NCI-H187 (cell line): ENCODE data around the gene TK2.
A peak's percentile ranks its signal among the peaks of the same experiment; 100 is the strongest.
"Not testable (repeated sequence)": the region's sequence is repeated elsewhere in the genome, so short reads cannot be mapped to it uniquely, and the experiment has no call there.

Source experiments
- DNase-seq, 2 experiments: peaks; one replicate each; lab custom pipeline; 2025; lab: John Stamatoyannopoulos, UW

The TK2 gene

GRCh38 chr16:66572356-66572755, 22.4 kb upstream of the TK2 start:
- DNase-seq = no peak

GRCh38 chr16:66569827-66570405, 20.0 kb upstream of the TK2 start:
- DNase-seq = no peak

- DNase-seq = no peak
Measured at GRCh38 chr16:66569131-66569530, 19.2 kb upstream of the TK2 start.

GRCh38 chr16:66568355-66568754, 18.4 kb upstream of the TK2 start:
- no peak for DNase-seq

GRCh38 chr16:66567270-66567669, 17.3 kb upstream of the TK2 start:
- DNase-seq = not testable (repeated sequence)

- no peak for DNase-seq
Measured at GRCh38 chr16:66566051-66566901, 16.4 kb upstream of the TK2 start, which contains the start of gene CMTM1. Gene CMTM1 (plus strand): TSS chr16:66566439. CDS start chr16:66566514, 75 bp downstream.

GRCh38 chr16:66563574-66564334, 13.8 kb upstream of the TK2 start:
- DNase-seq = no peak

GRCh38 chr16:66562986-66563385, 13.1 kb upstream of the TK2 start:
- no peak for DNase-seq

GRCh38 chr16:66562409-66562808, 12.5 kb upstream of the TK2 start:
- no peak for DNase-seq

GRCh38 chr16:66561381-66562080, 11.6 kb upstream of the TK2 start:
- DNase-seq = no peak

GRCh38 chr16:66560107-66560506, 10.2 kb upstream of the TK2 start:
- no peak for DNase-seq

- DNase-seq = no peak
Measured at GRCh38 chr16:66554495-66554894, 4.6 kb upstream of the TK2 start.

GRCh38 chr16:66554021-66554420, 4.1 kb upstream of the TK2 start:
- DNase-seq = no peak

- DNase-seq = no peak
Measured at GRCh38 chr16:66553223-66553622, 3.3 kb upstream of the TK2 start.

GRCh38 chr16:66552286-66553177, 2.6 kb upstream of the TK2 start, which contains the start of gene CKLF:
Gene CKLF (plus strand): TSS chr16:66552576. CDS start chr16:66552716, 140 bp downstream.
- peak; percentile 52 to 85 for DNase-seq

GRCh38 chr16:66551788-66552285, 1.9 kb upstream of the TK2 start:
- DNase-seq = no peak

GRCh38 chr16:66551348-66551759, 1.4 kb upstream of the TK2 start:
- DNase-seq = no peak

- no peak for DNase-seq
Measured at GRCh38 chr16:66548868-66549267, 1.1 kb downstream of the TK2 start.

- no peak for DNase-seq
Measured at GRCh38 chr16:66548068-66548467, 1.9 kb downstream of the TK2 start.

- no peak for DNase-seq
Measured at GRCh38 chr16:66547101-66547989, 2.6 kb downstream of the TK2 start.
